GM23248 (cell line): ENCODE results near the gene FAM89B. TPM values are rescaled to one million over a fixed set of nuclear protein-coding genes. Genes with fewer than 3 reads are reported as not detected.

ENCODE experiments used
- DNase-seq: peaks from one replicate; pipeline ENCODE4 v3.0.0-alpha.2; 2015
- H2AFZ ChIP-seq: fragments of 200-600 bp; sonication (generic); 2 replicates; pipeline ENCODE4 v1.6.1; 2016; ENCODE audit warnings: antibody characterized with exemption
- H3F3A ChIP-seq: fragments of 200-600 bp; sonication (generic); 2 replicates; pipeline ENCODE4 v1.6.1; 2016; ENCODE audit warnings: mild to moderate bottlenecking, antibody characterized with exemption, mixed run types; ENCODE audit not compliant: insufficient read depth
- H3K27ac ChIP-seq: fragments of 200-600 bp; sonication (generic); 2 replicates; pipeline ENCODE4 v1.5.1; 2016; ENCODE audit warnings: mild to moderate bottlenecking
- H3K27me3 ChIP-seq: fragments of 200-600 bp; sonication (generic); replicated peaks from 2 replicates; pipeline ENCODE4 v1.6.1; 2016; ENCODE audit warnings: mild to moderate bottlenecking; ENCODE audit not compliant: insufficient read depth
- H3K36me3 ChIP-seq: fragments of 200-600 bp; sonication (generic); 2 replicates; pipeline ENCODE4 v1.6.1; 2016; ENCODE audit warnings: low read depth, mild to moderate bottlenecking
- H3K4me1 ChIP-seq: fragments of 200-600 bp; sonication (generic); 2 replicates; pipeline ENCODE4 v1.6.1; 2016; ENCODE audit warnings: mild to moderate bottlenecking; ENCODE audit not compliant: insufficient read depth
- H3K4me2 ChIP-seq: fragments of 200-600 bp; sonication (generic); one replicate; pipeline ENCODE4 v1.6.1; 2016; ENCODE audit warnings: mild to moderate bottlenecking; ENCODE audit not compliant: unreplicated experiment
- H3K4me3 ChIP-seq: fragments of 200-600 bp; sonication (generic); 2 replicates; pipeline ENCODE4 v1.5.1; 2016; ENCODE audit warnings: mild to moderate bottlenecking
- H3K79me2 ChIP-seq: fragments of 200-600 bp; sonication (generic); 2 replicates; pipeline ENCODE4 v1.6.1; 2016; ENCODE audit warnings: mild to moderate bottlenecking; ENCODE audit not compliant: insufficient read depth
- H3K9ac ChIP-seq: fragments of 200-600 bp; sonication (generic); 2 replicates; pipeline ENCODE4 v1.6.1; 2016; ENCODE audit warnings: mild to moderate bottlenecking
- H3K9me2 ChIP-seq: fragments of 200-600 bp; sonication (generic); 2 replicates; pipeline ENCODE4 v1.6.1; 2016; ENCODE audit warnings: mixed run types, mild to moderate bottlenecking, moderate library complexity; ENCODE audit not compliant: insufficient read depth
- H3K9me3 ChIP-seq: fragments of 200-600 bp; sonication (generic); one replicate; pipeline ENCODE4 v1.6.1; 2017; ENCODE audit warnings: low read depth
- H4K20me1 ChIP-seq: fragments of 200-600 bp; sonication (generic); 2 replicates; pipeline ENCODE4 v1.6.0; 2016; ENCODE audit not compliant: insufficient read depth
- EZH2 ChIP-seq: fragments of 200-600 bp; sonication (generic); IDR thresholded peaks from 2 replicates; pipeline ENCODE4 v1.6.1; 2018; ENCODE audit warnings: antibody characterized with exemption, mild to moderate bottlenecking; ENCODE audit not compliant: insufficient read depth, poor library complexity, severe bottlenecking
- EZH2phosphoT487 ChIP-seq: fragments of 200-600 bp; sonication (generic); IDR thresholded peaks from 2 replicates; pipeline ENCODE4 v1.6.1; 2018; ENCODE audit warnings: antibody characterized with exemption, moderate library complexity, mild to moderate bottlenecking, low read depth; ENCODE audit not compliant: insufficient read depth
- WGBS, 2 experiments: methylation state at CpG; one replicate each; pipeline ENCODE4 v1.1.6; 2015 to 2017; ENCODE audit warnings: low lambda C conversion rate in 2 of 2, low coverage in 1 of 2; ENCODE audit errors: missing lambda C conversion rate in 2 of 2; 5-methylcytosine and 5-hydroxymethylcytosine counted together
- in situ Hi-C: fragments of 300-500 bp; cut with MboI; formaldehyde crosslinking; loops from 2 replicates; pipeline ENCODE4 v1.15.0; 2020
- polyA plus RNA-seq: library from polyadenylated mRNA; unstranded; fragments of >200 nt; fragmentation: Nextera tagmentation; extraction: Ambion mirVana; gene quantifications from 2 replicates; pipeline ENCODE4 v1.2.1, GENCODE V29; 2016
- total RNA-seq: library from RNA; depleted of rRNA; stranded (reverse); fragments of >200 nt; shearing (Covaris generic); gene quantifications from 2 replicates; pipeline ENCODE4 v1.2.3, GENCODE V29; 2014

FAM89B gene
- total and polyA plus RNA-seq, 2 experiments from 2014 or later, result 67.0 to 73.1 TPM

- no peak for DNase-seq
- Histone ChIP-seq H2AFZ (no peak overlapping the region), H3K27me3 (no peaks in the 10 kb centered on the region), H3K4me1 (no peaks in the 10 kb centered on the region), H3K9me2 (no peaks in the 10 kb centered on the region), H3K36me3 (peaks cover 14% of the 10 kb centered on the region; the same call in 1 of the 2 replicates), H3K27ac (no peak overlapping the region), H3F3A (peaks cover 19% of the 10 kb centered on the region), H3K9ac (no peak overlapping the region), H4K20me1 (no peaks in the 10 kb centered on the region), H3K79me2 (no peaks in the 10 kb centered on the region), H3K9me3 (no peaks in the 10 kb centered on the region), H3K4me2 (no peak overlapping the region), H3K4me3 (no peak overlapping the region)
- no peak for TF ChIP-seq EZH2
- no peak for TF ChIP-seq EZH2phosphoT487
- in situ Hi-C loops, result no loop called here
- WGBS, 2 experiments, result 93 to 95% methylated on average over 29 to 47 of the region's 52 CpGs
Measured at GRCh38 chr11:65547446-65548125, 24.8 kb upstream of the FAM89B start.

- no peaks in the 10 kb centered on the region for H3K27me3 ChIP-seq
- WGBS, 2 experiments, result 92 to 96% methylated on average over 3 of the region's 3 CpGs
Measured at GRCh38 chr11:65548395-65548794, 23.9 kb upstream of the FAM89B start.

GRCh38 chr11:65549096-65549495 is 23.2 kb upstream of the FAM89B start:
- no peak overlapping the region for H2AFZ ChIP-seq
- TF ChIP-seq EZH2phosphoT487 (no peak), EZH2 (no peak)
- H3K4me2 ChIP-seq, result no peak overlapping the region
- no peaks in the 10 kb centered on the region for H3K4me1 ChIP-seq
- H3F3A ChIP-seq, result peaks cover 12% of the 10 kb centered on the region; the same call in 1 of the 2 replicates
- no peak overlapping the region for H3K4me3 ChIP-seq
- H3K36me3 ChIP-seq, result peaks cover 14% of the 10 kb centered on the region; the same call in 1 of the 2 replicates
- H4K20me1 ChIP-seq, result no peaks in the 10 kb centered on the region
- H3K9me3 ChIP-seq, result no peaks in the 10 kb centered on the region
- H3K27me3 ChIP-seq, result no peaks in the 10 kb centered on the region
- H3K9me2 ChIP-seq, result no peaks in the 10 kb centered on the region
- H3K9ac ChIP-seq, result no peak overlapping the region
- no peak for DNase-seq
- in situ Hi-C loops, result no loop called here
- H3K79me2 ChIP-seq, result peaks cover 2% of the 10 kb centered on the region; the same call in 1 of the 2 replicates
- H3K27ac ChIP-seq, result no peak overlapping the region
- WGBS, 2 experiments, result 100% methylated on average over 3 of the region's 3 CpGs

More at GRCh38 chr11:65548395-65548794, 23.9 kb upstream of the FAM89B start:
- Histone ChIP-seq H3K9ac (no peak overlapping the region), H4K20me1 (no peaks in the 10 kb centered on the region), H3K36me3 (peaks cover 14% of the 10 kb centered on the region; the same call in 1 of the 2 replicates), H2AFZ (no peak overlapping the region), H3K9me2 (no peaks in the 10 kb centered on the region), H3K4me2 (no peak overlapping the region), H3K27ac (no peak overlapping the region), H3F3A (peaks cover 16% of the 10 kb centered on the region; the same call in 1 of the 2 replicates), H3K79me2 (no peaks in the 10 kb centered on the region), H3K4me3 (no peak overlapping the region), H3K9me3 (no peaks in the 10 kb centered on the region), H3K4me1 (no peaks in the 10 kb centered on the region)
- TF ChIP-seq EZH2phosphoT487, result no peak
- no peak for TF ChIP-seq EZH2
- in situ Hi-C loops, result no loop called here
- no peak for DNase-seq

GRCh38 chr11:65551572-65552387 is 20.6 kb upstream of the FAM89B start:
- H3K9me2 ChIP-seq, result no peaks in the 10 kb centered on the region
- H3K36me3 ChIP-seq, result peaks cover 14% of the 10 kb centered on the region; the same call in 1 of the 2 replicates
- peaks cover 19% of the 10 kb centered on the region for H3K4me1 ChIP-seq
- peaks cover 9% of the 10 kb centered on the region for H3F3A ChIP-seq
- H3K27ac ChIP-seq, result no peak overlapping the region
- H3K9me3 ChIP-seq, result no peaks in the 10 kb centered on the region
- DNase-seq, result peak; percentile 41
- no peaks in the 10 kb centered on the region for H4K20me1 ChIP-seq
- in situ Hi-C loops, result no loop called here
- H3K4me3 ChIP-seq, result no peak overlapping the region
- H3K4me2 ChIP-seq, result no peak overlapping the region
- WGBS, 2 experiments, result 83 to 85% methylated on average over 16 to 17 of the region's 17 CpGs
- no peak overlapping the region for H3K9ac ChIP-seq
- H3K27me3 ChIP-seq, result no peaks in the 10 kb centered on the region
- TF ChIP-seq EZH2 (no peak), EZH2phosphoT487 (no peak)
- no peak overlapping the region for H2AFZ ChIP-seq
- peaks cover 26% of the 10 kb centered on the region for H3K79me2 ChIP-seq
